Stimulated activated naive CD8-positive, alpha-beta T cell treated with anti-CD3 and anti-CD28 coated beads, Interleukin-15, amount 100 ng/mL, for 72 hours (primary cell): Measurements from ENCODE around the gene CAMK4.

Source experiments
- ATAC-seq: fragments of 150-1000 bp; cut with Tn5 transposase; 2 replicates; pipeline ENCODE4 v1.10.0; 2021; ENCODE audit warnings: mild to moderate bottlenecking, moderate library complexity
- DNase-seq, 2 donors: peaks; one replicate each; pipeline ENCODE4 v3.0.0; 2021 to 2022
- H3K27ac Mint-ChIP-seq, 2 donors: one replicate each; pipeline ENCODE4 v1.8.0; 2022; ENCODE audit warnings: mild to moderate bottlenecking in 2 of 2, mixed read lengths in 2 of 2, moderate library complexity in 2 of 2
- H3K27me3 Mint-ChIP-seq: one replicate; pipeline ENCODE4 v1.8.0; 2022; ENCODE audit warnings: mixed read lengths
- H3K4me1 Mint-ChIP-seq: one replicate; pipeline ENCODE4 v1.8.0; 2022; ENCODE audit warnings: mild to moderate bottlenecking, mixed read lengths
- H3K4me3 Mint-ChIP-seq, 2 donors: one replicate each; pipeline ENCODE4 v1.8.0; 2022; ENCODE audit warnings: mild to moderate bottlenecking in 2 of 2, mixed read lengths in 2 of 2, moderate library complexity in 1 of 2
- H3K9me3 Mint-ChIP-seq, 2 donors: one replicate each; pipeline ENCODE4 v1.8.0; 2022; ENCODE audit warnings: mixed read lengths in 2 of 2

Gene CAMK4

GRCh38 chr5:111422747-111423720 is 198.8 kb downstream of the CAMK4 start:
- Mint-ChIP-seq H3K27ac (no peak overlapping the region), H3K4me1 (peaks cover 19% of the 10 kb centered on the region), H3K4me3 (no peak overlapping the region)

GRCh38 chr5:111425205-111425604 is 201.0 kb downstream of the CAMK4 start:
- no peak for ATAC-seq
- no peak overlapping the region for H3K27ac Mint-ChIP-seq
- no peak overlapping the region for H3K4me3 Mint-ChIP-seq
- DNase-seq: no peak
- peaks cover 24% of the 10 kb centered on the region for H3K4me1 Mint-ChIP-seq
- no peaks in the 10 kb centered on the region for H3K27me3 Mint-ChIP-seq
- H3K9me3 Mint-ChIP-seq: peaks cover 10 to 28% of the 10 kb centered on the region in 2 donors

More at GRCh38 chr5:111422747-111423720, 198.8 kb downstream of the CAMK4 start:
- H3K27me3 Mint-ChIP-seq: no peaks in the 10 kb centered on the region
- H3K9me3 Mint-ChIP-seq: peaks cover 0 to 10% of the 10 kb centered on the region in 2 donors
- ATAC-seq (no peak), DNase-seq (no peak)

GRCh38 chr5:111427762-111428161 is 203.6 kb downstream of the CAMK4 start:
- Mint-ChIP-seq H3K4me3 (no peak overlapping the region), H3K4me1 (peaks cover 21% of the 10 kb centered on the region), H3K27ac (no peak overlapping the region), H3K9me3 (peaks cover 15 to 29% of the 10 kb centered on the region in 2 donors), H3K27me3 (no peaks in the 10 kb centered on the region)
- DNase-seq (no peak), ATAC-seq (no peak)

- DNase-seq (no peak), ATAC-seq (no peak)
- Mint-ChIP-seq H3K27me3 (no peaks in the 10 kb centered on the region), H3K4me3 (no peak overlapping the region), H3K4me1 (peaks cover 20% of the 10 kb centered on the region), H3K9me3 (peaks cover 15 to 19% of the 10 kb centered on the region in 2 donors), H3K27ac (no peak overlapping the region)
These were observed 208.8 kb downstream of the CAMK4 start for GRCh38 chr5:111432883-111433536.

GRCh38 chr5:111434800-111435199 is 210.6 kb downstream of the CAMK4 start:
- no peak for ATAC-seq
- Mint-ChIP-seq H3K27ac (no peak overlapping the region), H3K4me1 (peaks cover 19% of the 10 kb centered on the region), H3K9me3 (peaks cover 5 to 12% of the 10 kb centered on the region in 2 donors), H3K27me3 (no peaks in the 10 kb centered on the region), H3K4me3 (no peak overlapping the region)
- DNase-seq: no peak

- Mint-ChIP-seq H3K27me3 (no peaks in the 10 kb centered on the region), H3K9me3 (peaks cover 0 to 11% of the 10 kb centered on the region in 2 donors), H3K4me1 (no peaks in the 10 kb centered on the region), H3K4me3 (no peak overlapping the region), H3K27ac (peak overlapping the region in 1 of 2 donors; percentile 1)
- DNase-seq: no peak
- ATAC-seq: no peak
These were observed 215.4 kb downstream of the CAMK4 start for GRCh38 chr5:111439473-111440075.

- no peak overlapping the region for H3K27ac Mint-ChIP-seq
- no peak overlapping the region for H3K4me3 Mint-ChIP-seq
- DNase-seq (no peak), ATAC-seq (no peak)
- no peaks in the 10 kb centered on the region for H3K27me3 Mint-ChIP-seq
- H3K4me1 Mint-ChIP-seq: no peaks in the 10 kb centered on the region
- H3K9me3 Mint-ChIP-seq: peaks cover 0 to 5% of the 10 kb centered on the region in 2 donors
These were observed 222.9 kb downstream of the CAMK4 start for GRCh38 chr5:111447099-111447498.

- Mint-ChIP-seq H3K4me1 (no peaks in the 10 kb centered on the region), H3K4me3 (no peak overlapping the region), H3K9me3 (peaks cover 0 to 5% of the 10 kb centered on the region in 2 donors), H3K27ac (no peak overlapping the region), H3K27me3 (no peaks in the 10 kb centered on the region)
- ATAC-seq: no peak
- DNase-seq: no peak
These were observed 223.6 kb downstream of the CAMK4 start for GRCh38 chr5:111447822-111448221.

- H3K4me1 Mint-ChIP-seq: no peaks in the 10 kb centered on the region
- ATAC-seq (no peak), DNase-seq (no peak)
- no peak overlapping the region for H3K4me3 Mint-ChIP-seq
- no peaks in the 10 kb centered on the region for H3K27me3 Mint-ChIP-seq
- H3K27ac Mint-ChIP-seq: peak overlapping the region in 1 of 2 donors; percentile 82
- H3K9me3 Mint-ChIP-seq: no peaks in the 10 kb centered on the region
These were observed 229.1 kb downstream of the CAMK4 start for GRCh38 chr5:111453295-111453694.

- DNase-seq (no peak), ATAC-seq (no peak)
- H3K4me1 Mint-ChIP-seq: peaks cover 4% of the 10 kb centered on the region
- peak overlapping the region in 1 of 2 donors; percentile 82 for H3K27ac Mint-ChIP-seq
- H3K9me3 Mint-ChIP-seq: no peaks in the 10 kb centered on the region
- H3K4me3 Mint-ChIP-seq: no peak overlapping the region
- no peaks in the 10 kb centered on the region for H3K27me3 Mint-ChIP-seq
These were observed 229.6 kb downstream of the CAMK4 start for GRCh38 chr5:111453747-111454146.

GRCh38 chr5:111454198-111454622 is 230.0 kb downstream of the CAMK4 start:
- Mint-ChIP-seq H3K27ac (peak overlapping the region in 1 of 2 donors; percentile 55), H3K27me3 (no peaks in the 10 kb centered on the region), H3K9me3 (no peaks in the 10 kb centered on the region), H3K4me3 (no peak overlapping the region), H3K4me1 (peaks cover 9% of the 10 kb centered on the region)
- DNase-seq: no peak
- no peak for ATAC-seq

- Mint-ChIP-seq H3K9me3 (no peaks in the 10 kb centered on the region), H3K27me3 (no peaks in the 10 kb centered on the region), H3K4me3 (no peak overlapping the region), H3K4me1 (peaks cover 11% of the 10 kb centered on the region), H3K27ac (no peak overlapping the region)
- ATAC-seq (no peak), DNase-seq (no peak)
These were observed 230.6 kb downstream of the CAMK4 start for GRCh38 chr5:111454776-111455175.

- no peak overlapping the region for H3K27ac Mint-ChIP-seq
These were observed 237.1 kb downstream of the CAMK4 start for GRCh38 chr5:111461255-111461671.

GRCh38 chr5:111461934-111462333 is 237.8 kb downstream of the CAMK4 start:
- no peak for ATAC-seq
- no peak for DNase-seq
- Mint-ChIP-seq H3K4me3 (no peak overlapping the region), H3K9me3 (peaks cover 18 to 22% of the 10 kb centered on the region in 2 donors), H3K4me1 (peaks cover 20% of the 10 kb centered on the region), H3K27me3 (no peaks in the 10 kb centered on the region), H3K27ac (peak overlapping the region in 1 of 2 donors; percentile 79)

More at GRCh38 chr5:111461255-111461671, 237.1 kb downstream of the CAMK4 start:
- Mint-ChIP-seq H3K4me1 (peaks cover 20% of the 10 kb centered on the region), H3K27me3 (no peaks in the 10 kb centered on the region), H3K4me3 (no peak overlapping the region), H3K9me3 (peaks cover 15 to 18% of the 10 kb centered on the region in 2 donors)
- DNase-seq (no peak), ATAC-seq (no peak)

- Mint-ChIP-seq H3K4me1 (peaks cover 20% of the 10 kb centered on the region), H3K4me3 (no peak overlapping the region), H3K9me3 (peaks cover 18 to 23% of the 10 kb centered on the region in 2 donors), H3K27ac (peak overlapping the region in 1 of 2 donors; percentile 48), H3K27me3 (no peaks in the 10 kb centered on the region)
- ATAC-seq: no peak
- DNase-seq: no peak
These were observed 239.1 kb downstream of the CAMK4 start for GRCh38 chr5:111463311-111463710.
